GM21737 (cell line): Measurements from ENCODE around the gene MAP4K5.
A peak's percentile ranks its signal among the peaks of the same experiment; 100 is the strongest.

ENCODE experiments used
- ATAC-seq: cut with Tn5 transposase; IDR thresholded peaks from one replicate; pipeline ENCODE4 v1.9.1; 2021; ENCODE audit warnings: mild to moderate bottlenecking, moderate library complexity; ENCODE audit not compliant: unreplicated experiment

Gene MAP4K5

GRCh38 chr14:50403419-50403818, 128.9 kb downstream of the MAP4K5 start:
- no peak for ATAC-seq

- ATAC-seq, result no peak
Observed at GRCh38 chr14:50402965-50403364, 129.4 kb downstream of the MAP4K5 start.

- ATAC-seq, result no peak
Observed at GRCh38 chr14:50400461-50400860, 131.9 kb downstream of the MAP4K5 start.

GRCh38 chr14:50399251-50400032, 132.9 kb downstream of the MAP4K5 start:
- no peak for ATAC-seq

- ATAC-seq, result no peak
Observed at GRCh38 chr14:50398189-50398580, 134.2 kb downstream of the MAP4K5 start.

- ATAC-seq, result no peak
Observed at GRCh38 chr14:50397390-50398188, 134.8 kb downstream of the MAP4K5 start.

GRCh38 chr14:50396631-50397389, 135.6 kb downstream of the MAP4K5 start, which contains the start of gene CDKL1:
Gene CDKL1 (minus strand): TSS chr14:50396881. CDS start chr14:50395868, 1,013 bp downstream.
- ATAC-seq, result peak; percentile 56

GRCh38 chr14:50395448-50395847, 136.9 kb downstream of the MAP4K5 start:
- no peak for ATAC-seq

- no peak for ATAC-seq
Observed at GRCh38 chr14:50394713-50395112, 137.7 kb downstream of the MAP4K5 start.

GRCh38 chr14:50389668-50390441, 142.5 kb downstream of the MAP4K5 start:
- ATAC-seq, result no peak

GRCh38 chr14:50388256-50388931, 144.0 kb downstream of the MAP4K5 start:
- no peak for ATAC-seq

GRCh38 chr14:50387548-50387947, 144.8 kb downstream of the MAP4K5 start:
- no peak for ATAC-seq

- no peak for ATAC-seq
Observed at GRCh38 chr14:50383618-50384225, 148.6 kb downstream of the MAP4K5 start.

- ATAC-seq, result no peak
Observed at GRCh38 chr14:50381823-50382287, 150.5 kb downstream of the MAP4K5 start.

GRCh38 chr14:50381008-50381407, 151.4 kb downstream of the MAP4K5 start:
- ATAC-seq, result no peak

GRCh38 chr14:50380455-50380854, 151.9 kb downstream of the MAP4K5 start:
- no peak for ATAC-seq

- no peak for ATAC-seq
Observed at GRCh38 chr14:50379563-50379962, 152.8 kb downstream of the MAP4K5 start.

GRCh38 chr14:50377550-50378085, 154.8 kb downstream of the MAP4K5 start:
- no peak for ATAC-seq

GRCh38 chr14:50375760-50376159, 156.6 kb downstream of the MAP4K5 start:
- ATAC-seq, result no peak
